Measurements from ENCODE around the gene JMJD1C. TPM values are rescaled to one million over a fixed set of nuclear protein-coding genes. Genes with fewer than 3 reads are reported as not detected.
"Not testable (repeated sequence)": the region's sequence is repeated elsewhere in the genome, so short reads cannot be mapped to it uniquely, and the experiment has no call there.

JMJD1C gene
- total RNA-seq, 2 experiments from 2014 or later = 57.4 to 62.2 TPM

DNA sequence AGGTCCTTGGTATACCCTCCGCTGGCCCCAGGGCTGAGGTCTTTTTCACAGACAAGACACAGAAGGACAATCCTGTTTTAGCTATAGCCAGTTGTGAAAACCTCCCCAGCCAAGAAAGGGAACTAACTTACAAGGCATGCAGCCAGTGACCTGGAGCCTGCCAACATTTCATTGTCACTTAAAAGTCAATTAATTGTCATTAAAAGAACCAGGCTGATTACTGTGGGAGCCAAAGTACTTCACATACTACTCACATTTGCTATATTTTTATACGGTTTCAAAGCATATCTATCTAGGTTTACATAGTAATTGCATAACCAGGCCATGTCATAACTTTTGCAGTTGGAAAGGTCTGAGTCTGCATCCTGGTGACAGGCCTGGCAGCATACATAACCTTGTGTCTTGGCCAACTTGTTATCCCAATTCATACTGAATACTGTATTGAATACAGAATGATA is 301.6 kb downstream of the JMJD1C start:
- Mint-ChIP-seq H3K27ac (no peak overlapping the region), H3K36me3 (ENCODE audit: low read depth) (peaks cover 22% of the 10 kb centered on the region), H3K27me3 (no peaks in the 10 kb centered on the region), H3K4me3 (no peak overlapping the region), H3K9me3 (no peaks in the 10 kb centered on the region), H3K4me1 (peaks cover 27% of the 10 kb centered on the region)
- POLR2A ChIA-PET = no interaction called here
- no peak for DNase-seq
- CTCF ChIA-PET = no interaction called here

DNA sequence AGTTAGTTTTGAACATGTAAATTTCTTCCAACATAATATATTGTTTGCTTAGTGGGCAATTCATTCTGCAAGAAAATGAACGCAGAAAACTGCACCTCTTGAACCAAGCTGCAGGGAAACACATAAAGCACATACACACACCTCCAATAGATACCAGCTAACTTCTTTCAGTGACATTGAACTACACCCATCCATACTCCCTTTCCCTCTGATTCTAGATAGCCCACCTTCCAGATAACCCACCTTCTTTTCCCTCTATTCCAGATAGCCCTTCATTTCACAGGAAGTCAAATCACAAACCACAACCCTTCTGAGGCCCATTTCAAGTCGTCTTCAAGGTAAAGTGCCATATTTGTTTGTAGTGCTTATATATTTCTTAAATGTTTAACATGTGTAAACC is 304.2 kb downstream of the JMJD1C start:
- Mint-ChIP-seq H3K36me3 (ENCODE audit: low read depth) (peaks cover 10% of the 10 kb centered on the region), H3K27ac (no peak overlapping the region), H3K4me1 (peaks cover 22% of the 10 kb centered on the region), H3K4me3 (no peak overlapping the region), H3K9me3 (no peaks in the 10 kb centered on the region), H3K27me3 (no peaks in the 10 kb centered on the region)
- CTCF ChIA-PET = no interaction called here
- POLR2A ChIA-PET = no interaction called here
- DNase-seq = no peak

DNA sequence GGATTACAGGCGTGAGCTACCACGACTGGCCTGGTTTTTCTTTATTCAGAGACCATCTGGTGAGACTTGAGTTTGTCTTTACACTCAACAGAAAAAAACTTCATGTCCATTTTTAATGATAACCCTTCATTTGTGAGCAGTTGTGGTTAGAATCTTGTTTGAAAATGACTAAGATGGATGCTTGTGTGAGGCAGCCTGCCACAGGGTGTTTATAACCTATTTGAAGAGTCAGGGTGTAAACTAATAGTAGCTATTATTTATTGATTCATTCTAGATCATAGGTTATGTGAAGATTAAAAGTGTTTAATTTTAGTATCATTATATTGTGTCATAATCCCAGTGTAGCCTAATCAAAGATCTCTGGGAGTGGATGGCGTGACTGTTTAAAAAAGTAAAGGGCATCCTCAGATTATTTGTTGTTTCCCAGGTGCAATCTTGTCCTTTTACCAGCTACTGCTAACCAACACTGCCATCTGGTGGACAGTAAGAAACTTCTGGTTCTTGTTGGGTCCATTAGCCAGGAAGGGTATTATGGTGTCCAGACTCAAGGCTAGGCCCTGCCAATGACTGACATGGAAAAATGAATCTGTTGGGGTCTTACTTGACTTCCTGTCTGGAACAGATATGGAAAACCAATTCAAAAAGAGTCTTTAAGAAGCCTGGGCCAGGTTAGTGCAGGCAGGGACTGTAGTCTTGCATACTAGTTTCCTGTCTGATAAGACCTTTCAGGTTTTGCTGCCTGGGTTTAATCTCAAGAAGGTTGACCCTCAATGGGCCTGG is 307.7 kb downstream of the JMJD1C start:
- peak; percentile 70 for DNase-seq
- Mint-ChIP-seq H3K36me3 (ENCODE audit: low read depth) (peaks cover 21% of the 10 kb centered on the region), H3K4me3 (no peak overlapping the region), H3K27me3 (no peaks in the 10 kb centered on the region), H3K4me1 (peaks cover 22% of the 10 kb centered on the region), H3K27ac (no peak overlapping the region), H3K9me3 (no peaks in the 10 kb centered on the region)
- CTCF ChIA-PET = interaction anchor here (0.6 to 3.9 kb wide), 20 partner anchors 9 to 955 kb away, joined by 3 to 16 read pairs (median 4); no protein-coding TSS in a partner anchor
- POLR2A ChIA-PET = interaction anchor here (0.7 kb wide), 1 partner anchor 147 kb away, joined by 4 read pairs; no protein-coding TSS in a partner anchor

DNA sequence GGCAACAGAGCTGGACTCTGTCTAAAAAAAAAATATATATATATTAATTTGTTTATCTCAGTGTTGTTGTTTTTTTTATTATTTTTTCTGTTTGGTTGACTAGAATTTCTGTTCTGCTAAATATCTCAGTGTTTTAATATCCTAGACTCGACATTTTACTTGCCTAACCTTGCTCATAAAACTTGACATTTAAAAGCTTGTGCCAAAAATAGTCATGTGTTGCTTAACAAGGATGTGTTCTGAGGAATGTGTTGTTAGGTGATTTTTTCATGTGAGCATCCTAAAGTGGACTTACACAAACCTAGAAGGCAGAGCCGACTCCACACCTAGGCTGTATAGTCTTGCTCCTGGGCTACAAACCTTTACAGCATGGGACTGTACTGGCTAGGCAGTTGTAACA is 309.5 kb downstream of the JMJD1C start:
- Mint-ChIP-seq H3K27me3 (no peaks in the 10 kb centered on the region), H3K4me1 (peaks cover 11% of the 10 kb centered on the region), H3K4me3 (no peak overlapping the region), H3K27ac (no peak overlapping the region), H3K9me3 (no peaks in the 10 kb centered on the region), H3K36me3 (ENCODE audit: low read depth) (peaks cover 23% of the 10 kb centered on the region)
- DNase-seq = no peak
- CTCF ChIA-PET = interaction anchor here (1.1 to 3.9 kb wide), 6 partner anchors 11 to 25 kb away, joined by 3 to 16 read pairs (median 6); no protein-coding TSS in a partner anchor
- POLR2A ChIA-PET = no interaction called here

DNA sequence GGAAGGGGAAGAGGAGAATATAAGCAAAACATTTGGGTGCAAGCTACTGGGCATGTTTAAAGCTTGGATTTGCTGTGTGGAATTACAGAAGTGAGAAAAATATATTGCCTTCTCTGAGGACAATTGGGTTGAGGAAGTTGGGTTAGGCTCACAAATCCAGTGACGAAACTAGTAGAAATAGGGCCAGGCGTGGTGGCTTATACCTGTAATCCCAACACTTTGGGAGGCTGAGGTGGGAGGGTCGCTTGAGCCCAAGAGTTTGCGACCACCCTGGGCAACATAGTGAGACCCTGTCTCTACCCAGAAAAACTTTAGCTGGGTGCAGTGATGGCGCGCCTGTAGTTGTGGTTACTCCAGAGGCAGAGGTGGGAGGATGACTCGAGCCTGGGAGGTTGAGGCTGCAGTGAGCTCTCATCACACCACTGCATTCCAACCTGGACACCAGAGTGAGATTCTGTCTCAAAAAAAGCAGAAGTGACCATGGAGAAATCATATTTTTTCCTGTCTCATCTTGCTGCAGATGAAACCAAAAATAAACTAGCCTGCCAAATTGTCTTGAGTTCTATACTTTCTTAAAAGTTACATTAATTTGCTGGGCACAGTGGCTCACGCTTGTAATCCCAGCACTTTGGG is 310.3 kb downstream of the JMJD1C start:
- H3K36me3 Mint-ChIP-seq (ENCODE audit: low read depth) = peaks cover 24% of the 10 kb centered on the region
- peak overlapping the region; percentile 15 for H3K27ac Mint-ChIP-seq
- no peak overlapping the region for H3K4me3 Mint-ChIP-seq
- POLR2A ChIA-PET = no interaction called here
- no peaks in the 10 kb centered on the region for H3K9me3 Mint-ChIP-seq
- peaks cover 11% of the 10 kb centered on the region for H3K4me1 Mint-ChIP-seq
- H3K27me3 Mint-ChIP-seq = no peaks in the 10 kb centered on the region
- DNase-seq = no peak
- CTCF ChIA-PET = interaction anchor here (0.9 to 2.1 kb wide), 2 partner anchors 21 to 474 kb away, joined by 3 to 6 read pairs; no protein-coding TSS in a partner anchor

DNA sequence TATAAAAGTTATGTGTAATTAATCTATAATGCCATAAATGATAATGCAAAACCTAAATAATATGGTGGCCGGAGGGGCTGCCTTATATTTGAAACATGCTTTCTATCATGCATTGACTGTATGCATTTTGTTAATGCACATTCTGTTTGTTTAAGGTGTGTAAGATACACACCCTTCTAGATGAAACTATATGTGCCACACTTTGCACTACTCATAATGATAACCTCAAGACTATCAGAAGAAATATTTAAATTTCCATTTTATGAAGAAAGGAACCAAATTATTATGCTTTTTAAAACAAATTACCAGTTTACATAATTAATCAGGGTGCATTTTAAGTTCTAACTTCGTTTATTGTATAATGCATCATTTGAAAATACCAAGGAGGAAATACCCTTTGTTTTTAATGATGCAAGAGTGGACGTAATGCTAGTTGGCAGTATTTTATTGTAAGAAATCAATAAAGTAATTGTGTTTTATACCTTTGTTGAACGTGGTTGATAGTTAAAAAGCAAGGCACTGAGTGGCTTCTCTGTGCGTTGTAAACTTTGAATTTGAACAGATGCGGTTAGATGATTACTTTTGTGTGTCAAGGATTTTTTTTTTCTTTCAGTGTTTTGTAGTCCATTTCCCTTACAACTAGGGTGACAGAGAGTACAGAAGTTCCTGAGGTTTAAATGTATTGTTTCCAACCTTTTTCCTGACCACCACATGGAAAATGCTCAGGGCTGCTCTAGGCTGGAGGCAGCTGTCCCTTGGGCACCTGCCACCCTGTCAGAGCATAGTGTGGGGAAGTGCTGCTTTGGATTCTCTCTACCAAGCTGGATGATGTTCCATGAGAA is 311.0 kb downstream of the JMJD1C start:
- Mint-ChIP-seq H3K9me3 (no peaks in the 10 kb centered on the region), H3K27ac (peak overlapping the region; percentile 15), H3K27me3 (no peaks in the 10 kb centered on the region), H3K4me3 (no peak overlapping the region), H3K4me1 (peaks cover 11% of the 10 kb centered on the region), H3K36me3 (ENCODE audit: low read depth) (peaks cover 24% of the 10 kb centered on the region)
- POLR2A ChIA-PET = no interaction called here
- CTCF ChIA-PET = interaction anchor here (0.5 to 2.1 kb wide), 4 partner anchors 12 to 523 kb away, joined by 3 to 6 read pairs (median 4); no protein-coding TSS in a partner anchor
- no peak for DNase-seq

DNA sequence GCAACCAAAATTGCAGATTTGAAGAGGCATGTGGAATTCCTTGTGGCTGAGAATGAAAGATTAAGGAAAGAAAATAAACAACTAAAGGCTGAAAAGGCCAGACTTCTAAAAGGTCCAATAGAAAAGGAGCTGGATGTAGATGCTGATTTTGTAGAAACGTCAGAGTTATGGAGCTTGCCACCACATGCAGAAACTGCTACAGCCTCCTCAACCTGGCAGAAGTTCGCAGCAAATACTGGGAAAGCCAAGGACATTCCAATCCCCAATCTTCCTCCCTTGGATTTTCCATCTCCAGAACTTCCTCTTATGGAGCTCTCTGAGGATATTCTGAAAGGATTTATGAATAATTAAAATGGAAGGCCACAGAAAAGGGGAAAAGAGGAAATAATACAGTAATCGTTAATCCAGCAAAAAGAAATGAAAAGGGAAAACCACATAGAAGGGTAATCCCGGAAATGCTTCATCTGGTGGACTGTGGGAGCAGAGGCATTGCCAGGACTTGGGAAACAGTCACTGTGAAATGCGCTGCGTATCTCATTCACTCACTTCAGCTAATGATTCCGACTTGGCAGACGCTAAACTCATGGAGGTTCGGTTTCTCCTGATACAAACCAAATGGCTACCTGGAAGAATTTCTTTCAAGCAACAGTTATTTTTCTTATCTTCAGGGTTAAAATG is 311.8 kb downstream of the JMJD1C start:
- CTCF ChIA-PET = interaction anchor here (0.9 to 1.1 kb wide), 2 partner anchors 13 to 16 kb away, joined by 3 to 4 read pairs; no protein-coding TSS in a partner anchor
- H3K27ac Mint-ChIP-seq, POLR2A ChIA-PET, H3K27me3 Mint-ChIP-seq, H3K4me3 Mint-ChIP-seq, DNase-seq, H3K9me3 Mint-ChIP-seq: not testable (repeated sequence)
- peaks cover 11% of the 10 kb centered on the region for H3K4me1 Mint-ChIP-seq
- peaks cover 26% of the 10 kb centered on the region for H3K36me3 Mint-ChIP-seq (ENCODE audit: low read depth)

DNA sequence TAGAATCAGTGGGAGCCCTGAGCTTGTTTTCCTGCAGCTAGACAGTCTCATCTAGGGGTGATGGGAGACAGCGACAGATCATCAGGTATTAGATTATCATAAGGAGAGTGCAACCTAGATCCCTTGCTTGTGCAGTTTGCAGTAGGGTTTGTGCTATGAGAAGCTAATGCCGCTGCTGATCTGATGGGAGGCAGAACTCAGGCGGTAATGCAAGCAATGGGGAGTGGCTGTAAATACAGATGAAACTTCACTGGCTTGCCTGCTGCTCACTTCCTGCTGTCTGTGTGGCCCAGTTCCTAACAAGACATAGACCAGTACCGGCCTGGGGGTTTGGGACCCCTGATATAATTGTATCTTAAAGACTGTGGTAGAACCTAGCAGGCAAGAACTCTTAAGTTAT is 315.0 kb downstream of the JMJD1C start:
- Mint-ChIP-seq H3K27me3 (no peaks in the 10 kb centered on the region), H3K27ac (no peak overlapping the region), H3K9me3 (no peaks in the 10 kb centered on the region), H3K4me1 (peaks cover 13% of the 10 kb centered on the region), H3K36me3 (ENCODE audit: low read depth) (peaks cover 46% of the 10 kb centered on the region), H3K4me3 (no peak overlapping the region)
- ChIA-PET CTCF (no interaction called here), POLR2A (no interaction called here)
- DNase-seq = no peak

DNA sequence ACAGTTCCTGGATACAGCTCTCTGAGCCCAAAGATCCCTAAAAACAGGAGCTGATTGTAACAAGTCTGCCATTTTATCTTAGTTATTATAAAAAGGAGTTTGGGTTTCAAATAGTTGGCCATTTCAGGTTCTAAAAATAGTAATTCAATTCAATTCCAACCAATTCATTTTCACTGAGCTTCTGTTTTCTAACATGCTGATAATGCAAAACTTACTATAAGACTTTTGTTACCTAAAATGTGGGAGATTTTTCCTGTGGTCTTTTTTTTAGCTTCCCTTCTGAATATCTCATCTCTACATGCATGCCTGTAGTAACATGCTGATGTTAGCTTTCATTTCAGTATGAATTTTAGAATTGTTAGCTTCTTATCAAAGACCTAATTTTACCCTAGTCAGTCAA is 319.3 kb downstream of the JMJD1C start:
- Mint-ChIP-seq H3K36me3 (ENCODE audit: low read depth) (peaks cover 35% of the 10 kb centered on the region), H3K9me3 (no peaks in the 10 kb centered on the region), H3K27me3 (no peaks in the 10 kb centered on the region), H3K4me3 (no peak overlapping the region), H3K4me1 (peaks cover 28% of the 10 kb centered on the region), H3K27ac (no peak overlapping the region)
- CTCF ChIA-PET = interaction anchor here (0.9 to 4.1 kb wide), 5 partner anchors 11 to 35 kb away, joined by 3 to 16 read pairs (median 6); no protein-coding TSS in a partner anchor
- DNase-seq = no peak
- POLR2A ChIA-PET = no interaction called here

DNA sequence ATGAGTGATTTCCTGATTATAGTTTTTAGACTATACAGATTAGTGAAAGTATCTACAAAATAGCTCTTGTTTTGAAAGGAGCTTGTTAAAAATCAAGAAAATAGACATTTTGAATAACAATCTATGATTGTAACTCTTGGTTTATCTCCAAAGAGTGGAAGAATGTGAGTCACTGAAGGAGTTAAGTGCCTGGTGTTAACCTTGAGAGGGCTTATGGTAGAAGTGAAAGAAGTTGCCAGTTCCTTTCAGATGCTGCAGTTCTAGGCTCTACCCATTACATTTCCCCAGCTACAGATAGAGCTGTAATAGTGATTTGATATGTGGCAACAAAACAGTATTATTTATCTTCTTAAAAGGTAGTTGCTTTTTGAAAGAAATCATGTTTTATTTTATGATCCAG is 320.0 kb downstream of the JMJD1C start:
- Mint-ChIP-seq H3K4me3 (no peak overlapping the region), H3K4me1 (peaks cover 27% of the 10 kb centered on the region), H3K9me3 (no peaks in the 10 kb centered on the region), H3K27me3 (no peaks in the 10 kb centered on the region), H3K36me3 (ENCODE audit: low read depth) (peaks cover 35% of the 10 kb centered on the region), H3K27ac (no peak overlapping the region)
- POLR2A ChIA-PET = no interaction called here
- no peak for DNase-seq
- CTCF ChIA-PET = interaction anchor here (0.9 to 4.1 kb wide), 5 partner anchors 11 to 36 kb away, joined by 3 to 16 read pairs (median 6); no protein-coding TSS in a partner anchor

DNA sequence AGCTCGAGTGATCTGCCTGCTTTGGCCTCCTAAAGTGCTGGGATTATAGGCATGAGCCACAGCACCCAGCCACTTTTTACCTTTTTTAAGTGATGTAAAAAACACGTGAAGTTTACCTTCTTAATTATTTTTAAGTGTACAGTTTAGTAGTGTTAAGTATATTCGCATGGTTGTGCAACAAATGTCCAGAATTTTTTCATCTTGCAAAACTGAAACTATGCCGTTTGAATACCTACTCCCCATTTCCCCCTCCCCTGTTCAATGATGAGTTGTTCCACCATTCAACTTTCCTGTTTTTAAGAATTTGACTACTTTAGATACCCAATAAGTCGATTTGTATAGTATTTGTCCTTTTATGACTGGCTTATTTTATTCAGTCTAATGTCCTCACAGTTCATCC is 321.8 kb downstream of the JMJD1C start:
- Mint-ChIP-seq H3K4me1 (peaks cover 28% of the 10 kb centered on the region), H3K9me3 (no peaks in the 10 kb centered on the region), H3K27ac (no peak overlapping the region), H3K4me3 (no peak overlapping the region), H3K36me3 (ENCODE audit: low read depth) (peaks cover 44% of the 10 kb centered on the region), H3K27me3 (no peaks in the 10 kb centered on the region)
- POLR2A ChIA-PET = no interaction called here
- no peak for DNase-seq
- CTCF ChIA-PET = interaction anchor here (4.1 kb wide), 1 partner anchor 14 kb away, joined by 16 read pairs; no protein-coding TSS in a partner anchor

DNA sequence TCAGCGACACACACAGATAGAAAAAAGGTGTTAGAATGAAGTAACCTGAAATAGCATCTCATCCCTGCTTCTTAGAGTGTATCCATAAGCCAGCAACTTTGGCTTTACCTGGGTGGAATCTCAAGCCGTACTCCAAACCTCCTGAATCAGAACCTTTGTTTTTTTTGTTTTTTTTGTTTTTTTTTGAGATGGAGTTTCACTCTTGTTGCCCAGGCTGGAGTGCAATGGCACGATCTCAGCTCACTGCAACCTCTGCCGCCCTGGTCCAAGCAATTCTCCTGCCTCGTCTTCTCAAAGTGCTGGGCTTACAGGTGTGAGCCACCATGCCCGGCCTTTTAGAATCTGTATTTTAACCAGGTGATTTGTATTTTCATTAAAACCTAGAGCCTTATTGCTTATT is 323.6 kb downstream of the JMJD1C start:
- Mint-ChIP-seq H3K4me1 (peaks cover 34% of the 10 kb centered on the region), H3K36me3 (ENCODE audit: low read depth) (peaks cover 39% of the 10 kb centered on the region), H3K9me3 (no peaks in the 10 kb centered on the region)

More for the DNA sequence above, 323.6 kb downstream of the JMJD1C start:
- ChIA-PET POLR2A (no interaction called here), CTCF (interaction anchor here (1.0 to 1.9 kb wide), 2 partner anchors 16 to 20 kb away, joined by 3 to 11 read pairs; no protein-coding TSS in a partner anchor)
- no peak overlapping the region for H3K4me3 Mint-ChIP-seq
- DNase-seq = no peak
- no peaks in the 10 kb centered on the region for H3K27me3 Mint-ChIP-seq
- H3K27ac Mint-ChIP-seq = no peak overlapping the region

Data from activated CD4-positive, alpha-beta T cell treated with anti-CD3 and anti-CD28 coated beads, Interleukin-2, amount 10 ng/mL, durations not matched to agents 7 days and 5 days (primary cell).